Cardiac muscle cell (in vitro differentiated cells and primary cell): ENCODE measurements around the gene PDCD7. TPM values are rescaled to one million over a fixed set of nuclear protein-coding genes. Genes with fewer than 3 reads are reported as not detected.

Experiments used
- DNase-seq, 2 donors: peaks; one replicate each; pipeline versions ENCODE4 v3.0.0 to v3.0.0-alpha.2; 2010 to 2017; ENCODE audit warnings: low read depth in 1 of 2, low spot score in 1 of 2
- H3K27ac ChIP-seq: fragments of 200-600 bp; sonication (generic); 2 replicates; pipeline ENCODE4 v1.5.1; 2016
- H3K27me3 ChIP-seq: fragments of 200-600 bp; sonication (generic); 2 replicates; pipeline ENCODE4 v1.6.0; 2016; ENCODE audit warnings: control low read depth
- H3K36me3 ChIP-seq: fragments of 200-600 bp; sonication (generic); 2 replicates; pipeline ENCODE4 v1.5.1; 2016; ENCODE audit warnings: control low read depth
- H3K4me1 ChIP-seq: fragments of 200-600 bp; sonication (generic); 2 replicates; pipeline ENCODE4 v1.8.1; 2017; ENCODE audit warnings: low read depth, mild to moderate bottlenecking, mixed run types
- H3K4me3 ChIP-seq: fragments of 200-600 bp; sonication (generic); 2 replicates; pipeline ENCODE4 v1.5.1; 2016; ENCODE audit warnings: mild to moderate bottlenecking
- H3K9me3 ChIP-seq: fragments of 200-600 bp; sonication (generic); 2 replicates; pipeline ENCODE4 v1.5.1; 2017; ENCODE audit warnings: low read depth, mild to moderate bottlenecking, control low read depth
- CTCF ChIP-seq: IDR thresholded peaks from 2 replicates; pipeline ENCODE4 v1.5.1; 2012; ENCODE audit warnings: low read depth, mild to moderate bottlenecking, low read length
- polyA plus RNA-seq: library from polyadenylated mRNA; unstranded; fragments of >200 nt; fragmentation: Nextera tagmentation; extraction: Ambion mirVana; gene quantifications from 2 replicates; pipeline ENCODE4 v1.2.1, GENCODE V29; 2016
- total RNA-seq: library from RNA; depleted of rRNA; stranded (reverse); fragments of >200 nt; gene quantifications from 2 replicates; pipeline ENCODE4 v1.2.3, GENCODE V29; 2016

Gene PDCD7
- total and polyA plus RNA-seq, 2 experiments from 2014 or later, result 18.7 to 35.5 TPM

- Histone ChIP-seq H3K27me3 (no peaks in the 10 kb centered on the region), H3K4me3 (no peak overlapping the region), H3K4me1 (no peaks in the 10 kb centered on the region), H3K36me3 (peaks cover 25% of the 10 kb centered on the region), H3K9me3 (no peaks in the 10 kb centered on the region), H3K27ac (no peak overlapping the region)
- peak in 1 of 2 donors; percentile 83 for DNase-seq
- TF ChIP-seq CTCF, result no peak
These were observed 22.8 kb downstream of the PDCD7 start for GRCh38 chr15:65110676-65111292.

- Histone ChIP-seq H3K9me3 (no peaks in the 10 kb centered on the region), H3K27me3 (peaks cover 9% of the 10 kb centered on the region), H3K27ac (no peak overlapping the region), H3K36me3 (peaks cover 5% of the 10 kb centered on the region), H3K4me3 (no peak overlapping the region), H3K4me1 (no peaks in the 10 kb centered on the region)
- no peak for DNase-seq
- TF ChIP-seq CTCF, result no peak
These were observed 27.5 kb downstream of the PDCD7 start for GRCh38 chr15:65106011-65106590.

DNA sequence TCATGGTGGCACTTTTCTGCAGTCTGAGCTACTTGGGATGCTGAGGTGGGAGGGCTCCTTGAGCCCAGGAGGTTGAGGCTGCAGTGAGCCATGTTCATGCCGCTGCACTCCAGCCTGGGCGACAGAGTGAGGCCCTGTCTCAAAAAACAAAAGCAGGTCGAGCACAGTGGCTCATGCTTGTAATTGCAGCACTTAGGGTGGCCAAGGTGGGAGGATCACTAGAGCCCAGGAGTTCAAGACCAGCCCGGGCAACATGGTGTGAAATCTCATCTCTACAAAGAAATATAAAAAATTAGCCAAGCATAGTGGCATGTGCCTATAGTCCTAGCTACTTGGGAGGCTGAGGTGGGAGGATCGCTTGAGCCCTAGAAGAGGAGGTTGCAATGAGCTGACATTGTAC, 28.6 kb downstream of the PDCD7 start:
- H3K27ac ChIP-seq, result no peak overlapping the region
- H3K4me1 ChIP-seq, result no peaks in the 10 kb centered on the region
- no peak for DNase-seq
- no peak for TF ChIP-seq CTCF
- no peaks in the 10 kb centered on the region for H3K9me3 ChIP-seq
- no peak overlapping the region for H3K4me3 ChIP-seq
- peaks cover 5% of the 10 kb centered on the region for H3K36me3 ChIP-seq
- H3K27me3 ChIP-seq, result peaks cover 9% of the 10 kb centered on the region

- peaks cover 9% of the 10 kb centered on the region for H3K27me3 ChIP-seq
- no peak overlapping the region for H3K4me3 ChIP-seq
- H3K36me3 ChIP-seq, result peaks cover 14% of the 10 kb centered on the region
- H3K4me1 ChIP-seq, result no peaks in the 10 kb centered on the region
- DNase-seq, result no peak
- H3K9me3 ChIP-seq, result no peaks in the 10 kb centered on the region
- H3K27ac ChIP-seq, result no peak overlapping the region
- TF ChIP-seq CTCF, result no peak
These were observed 30.7 kb downstream of the PDCD7 start for GRCh38 chr15:65102912-65103311.

- Histone ChIP-seq H3K9me3 (no peaks in the 10 kb centered on the region), H3K36me3 (peaks cover 17% of the 10 kb centered on the region), H3K4me3 (no peak overlapping the region), H3K27ac (no peak overlapping the region), H3K27me3 (peaks cover 9% of the 10 kb centered on the region), H3K4me1 (no peaks in the 10 kb centered on the region)
- DNase-seq, result no peak
- TF ChIP-seq CTCF, result no peak
These were observed 31.5 kb downstream of the PDCD7 start for GRCh38 chr15:65101891-65102708.
